Stimulated activated CD4-positive, alpha-beta T cell treated with anti-CD3 and anti-CD28 coated beads, Interleukin-12 subunit alpha, Interleukin-12 subunit beta, amount 100 ng/mL, for 48 hours (primary cell): ENCODE data around the gene RSPH9.
A peak's percentile ranks its signal among the peaks of the same experiment; 100 is the strongest.
"Not testable (repeated sequence)": the region's sequence is repeated elsewhere in the genome, so short reads cannot be mapped to it uniquely, and the experiment has no call there.

Experiments used
- DNase-seq, 3 donors: peaks; one replicate each; pipeline ENCODE4 v3.0.0-alpha.2; 2020; ENCODE audit warnings: low read depth in 2 of 3, low spot score in 1 of 3

RSPH9 gene

GRCh38 chr6:43682724-43683429 is 38.0 kb downstream of the RSPH9 start:
- DNase-seq, result no peak

GRCh38 chr6:43683708-43684455 is 39.0 kb downstream of the RSPH9 start:
- no peak for DNase-seq

- no peak for DNase-seq
These were observed 42.2 kb downstream of the RSPH9 start for GRCh38 chr6:43687079-43687436.

- DNase-seq, result peak; percentile 68 to 78 (median 70)
These were observed 42.9 kb downstream of the RSPH9 start, which contains the start of gene MRPS18A for GRCh38 chr6:43687437-43688347. Gene MRPS18A, minus strand, starts transcription at chr6:43687791. Its CDS starts 12 bp downstream, at chr6:43687779.

- DNase-seq, result no peak
These were observed 44.6 kb downstream of the RSPH9 start for GRCh38 chr6:43689421-43689820.

- no peak for DNase-seq
These were observed 50.6 kb downstream of the RSPH9 start for GRCh38 chr6:43695215-43695966.

- DNase-seq, result no peak
These were observed 51.1 kb downstream of the RSPH9 start for GRCh38 chr6:43695967-43696291.

- DNase-seq, result no peak
These were observed 52.6 kb downstream of the RSPH9 start for GRCh38 chr6:43697421-43697820.

GRCh38 chr6:43698584-43699349 is 53.9 kb downstream of the RSPH9 start:
- DNase-seq, result no peak

- no peak for DNase-seq
These were observed 54.8 kb downstream of the RSPH9 start for GRCh38 chr6:43699564-43700186.

- not testable (repeated sequence) for DNase-seq
These were observed 56.2 kb downstream of the RSPH9 start for GRCh38 chr6:43700939-43701560.

GRCh38 chr6:43702171-43702533 is 57.3 kb downstream of the RSPH9 start:
- DNase-seq, result no peak

- no peak for DNase-seq
These were observed 58.0 kb downstream of the RSPH9 start for GRCh38 chr6:43702534-43703440.

GRCh38 chr6:43703512-43704429 is 58.9 kb downstream of the RSPH9 start:
- DNase-seq, result no peak

- DNase-seq, result no peak
These were observed 61.2 kb downstream of the RSPH9 start for GRCh38 chr6:43705996-43706395.

- DNase-seq, result no peak
These were observed 62.0 kb downstream of the RSPH9 start for GRCh38 chr6:43706788-43707187.

- no peak for DNase-seq
These were observed 62.4 kb downstream of the RSPH9 start for GRCh38 chr6:43707269-43707668.
